Measurements from ENCODE around the gene KLHDC8A. TPM values are rescaled to one million over a fixed set of nuclear protein-coding genes. Genes with fewer than 3 reads are reported as not detected.

Gene KLHDC8A
- total and polyA plus RNA-seq, 9 of the 15 experiments (the other 6 are each of a cell fraction or from before 2014, with no cell fraction given), result 0.01 to 0.54 (median 0.04) TPM; not detected in 6

GRCh38 chr1:205321162-205321958, 35.4 kb downstream of the KLHDC8A start, which contains the start of gene NUAK2 (continued):
- TF ChIP-seq TRIM25 (IDR thresholded peaks at IDR 0.05; ENCODE audit: borderline replicate concordance), result no peak
- TF ChIP-seq FOXP1 (CRISPR knock-in tag; IDR thresholded peaks at IDR 0.05), result peak; percentile 71
- peak; percentile 4; the same call in 1 of the 2 replicates for TF ChIP-seq TEAD4 (IDR thresholded peaks at IDR 0.05; ENCODE audit: low read length)
- peak; percentile 75; the same call in 1 of the 2 replicates for TF ChIP-seq TEAD4 (CRISPR knock-in tag; IDR thresholded peaks at IDR 0.05; ENCODE audit: borderline replicate concordance)
- no peak for TF ChIP-seq ZSCAN32 (CRISPR knock-in tag; IDR thresholded peaks at IDR 0.05)
- no peak for TF ChIP-seq ZBTB40 (IDR thresholded peaks at IDR 0.05)
- 0 out of 2 replicates have a peak, but pooled peaks have one; percentile 17 for TF ChIP-seq ZBTB40 (CRISPR knock-in tag; IDR thresholded peaks at IDR 0.05)
- TF ChIP-seq CREB1 (IDR thresholded peaks at IDR 0.05), result peak; percentile 9; the same call in 1 of the 2 replicates
- peak; percentile 65; the same call in 1 of the 2 replicates for TF ChIP-seq CREB1 (CRISPR knock-in tag; IDR thresholded peaks at IDR 0.05)
- peak; percentile 42; the same call in 1 of the 2 replicates for TF ChIP-seq SMAD4 (CRISPR knock-in tag; conservative IDR thresholded peaks at IDR 0.05)
